Fibroblast of skin of scalp (primary cell): ENCODE data around the gene CMTM3.
"Not testable (repeated sequence)": the region's sequence is repeated elsewhere in the genome, so short reads cannot be mapped to it uniquely, and the experiment has no call there.

Experiments used
- DNase-seq: peaks from one replicate; pipeline ENCODE4 v3.0.0-alpha.2; 2013

The CMTM3 gene

GRCh38 chr16:66637806-66638205 is 33.3 kb downstream of the CMTM3 start:
- DNase-seq, result no peak

GRCh38 chr16:66639091-66639885 is 34.8 kb downstream of the CMTM3 start:
- DNase-seq, result no peak

GRCh38 chr16:66640724-66641314 is 36.3 kb downstream of the CMTM3 start:
- DNase-seq, result no peak

GRCh38 chr16:66641387-66641786 is 36.9 kb downstream of the CMTM3 start:
- DNase-seq, result no peak

GRCh38 chr16:66647866-66648265 is 43.4 kb downstream of the CMTM3 start:
- DNase-seq, result no peak

- no peak for DNase-seq
Observed at GRCh38 chr16:66649167-66649566, 44.7 kb downstream of the CMTM3 start.

- DNase-seq, result no peak
Observed at GRCh38 chr16:66649636-66650205, 45.2 kb downstream of the CMTM3 start.

- peak; percentile 83 for DNase-seq
Observed at GRCh38 chr16:66650707-66651473, 46.4 kb downstream of the CMTM3 start.

GRCh38 chr16:66651474-66651765 is 46.9 kb downstream of the CMTM3 start:
- no peak for DNase-seq

- no peak for DNase-seq
Observed at GRCh38 chr16:66651965-66652364, 47.5 kb downstream of the CMTM3 start.

- no peak for DNase-seq
Observed at GRCh38 chr16:66652661-66653360, 48.3 kb downstream of the CMTM3 start.

- DNase-seq, result no peak
Observed at GRCh38 chr16:66653581-66654350, 49.3 kb downstream of the CMTM3 start.

GRCh38 chr16:66656547-66656946 is 52.0 kb downstream of the CMTM3 start:
- no peak for DNase-seq

- no peak for DNase-seq
Observed at GRCh38 chr16:66658143-66658859, 53.8 kb downstream of the CMTM3 start.

GRCh38 chr16:66658860-66659190 is 54.3 kb downstream of the CMTM3 start:
- no peak for DNase-seq

- peak; percentile 79 for DNase-seq
Observed at GRCh38 chr16:66660422-66661209, 56.1 kb downstream of the CMTM3 start.

GRCh38 chr16:66661210-66661560 is 56.7 kb downstream of the CMTM3 start:
- no peak for DNase-seq

GRCh38 chr16:66661671-66662346 is 57.3 kb downstream of the CMTM3 start:
- not testable (repeated sequence) for DNase-seq

- peak; percentile 35 for DNase-seq
Observed at GRCh38 chr16:66662445-66663194, 58.1 kb downstream of the CMTM3 start.
